ENCODE results near the gene IGFBP6. TPM values are rescaled to one million over a fixed set of nuclear protein-coding genes. Genes with fewer than 3 reads are reported as not detected.

Gene IGFBP6
- total RNA-seq, 1 experiment from 2014 or later = 6.4 TPM

- H3K4me1 Mint-ChIP-seq = peaks cover 23% of the 10 kb centered on the region
- peaks cover 12% of the 10 kb centered on the region for H3K27me3 Mint-ChIP-seq (ENCODE audit: low read depth)
- ATAC-seq (no peak), DNase-seq (ENCODE audit: low spot score) (no peak)
- TF ChIP-seq ZNF121 (CRISPR knock-in tag; IDR thresholded peaks at IDR 0.05) = no peak
- no peak for TF ChIP-seq SMAD3 (CRISPR knock-in tag; IDR thresholded peaks at IDR 0.05; ENCODE audit: borderline replicate concordance)
- no peak for TF ChIP-seq GABPB1 (CRISPR knock-in tag; IDR thresholded peaks at IDR 0.05)
- TF ChIP-seq ATF3 (CRISPR knock-in tag; conservative IDR thresholded peaks at IDR 0.05) = no peak
- TF ChIP-seq PRRX2 (CRISPR knock-in tag; IDR thresholded peaks at IDR 0.05) = no peak
- TF ChIP-seq SMAD4 (CRISPR knock-in tag; IDR thresholded peaks at IDR 0.05) = no peak
- no peak for TF ChIP-seq RORB (CRISPR knock-in tag; IDR thresholded peaks at IDR 0.05)
- TF ChIP-seq NFE2L1 (CRISPR knock-in tag; IDR thresholded peaks at IDR 0.05) = no peak
- no peak for TF ChIP-seq STAT6 (CRISPR knock-in tag; conservative IDR thresholded peaks at IDR 0.05; ENCODE audit: low read depth)
- TF ChIP-seq ZNF396 (CRISPR knock-in tag; IDR thresholded peaks at IDR 0.05; ENCODE audit: borderline replicate concordance) = no peak
- TF ChIP-seq ZNF232 (CRISPR knock-in tag; IDR thresholded peaks at IDR 0.05) = no peak
- no peak for TF ChIP-seq NR3C1 (CRISPR knock-in tag; conservative IDR thresholded peaks at IDR 0.05; ENCODE audit: low read depth)
- TF ChIP-seq ZMAT4 (CRISPR knock-in tag; IDR thresholded peaks at IDR 0.05) = no peak
- TF ChIP-seq CTCF (IDR thresholded peaks at IDR 0.05) = no peak
- no peak for TF ChIP-seq CDX4 (CRISPR knock-in tag; IDR thresholded peaks at IDR 0.05; ENCODE audit: borderline replicate concordance)
- TF ChIP-seq ZNF671 (CRISPR knock-in tag; IDR thresholded peaks at IDR 0.05) = no peak
- TF ChIP-seq AR (CRISPR knock-in tag; IDR thresholded peaks at IDR 0.05) = no peak
- no peak for TF ChIP-seq NFYB (CRISPR knock-in tag; conservative IDR thresholded peaks at IDR 0.05; ENCODE audit: low read depth)
- TF ChIP-seq ESRRA (CRISPR knock-in tag; IDR thresholded peaks at IDR 0.05; ENCODE audit: borderline replicate concordance) = no peak
- no peaks in the 10 kb centered on the region for H3K36me3 Mint-ChIP-seq
- H3K9me3 Mint-ChIP-seq = no peaks in the 10 kb centered on the region
- H3K27ac Mint-ChIP-seq = no peak overlapping the region; the same call in 1 of the 2 replicates
- POLR2A ChIA-PET = no interaction called here
- no peak overlapping the region for H3K4me3 Mint-ChIP-seq
- CTCF ChIA-PET = interaction anchor here (0.5 to 11.2 kb wide), 12 partner anchors 11 to 285 kb away, joined by 3 to 474 read pairs (median 36); partner anchors contain the start of genes AAAS, CSAD, IGFBP6 and SOAT2
These were observed 30.1 kb upstream of the IGFBP6 start for GRCh38 chr12:53067074-53067992.

All from WTC11 (cell line).